HG03432 (cell line): ENCODE results near the gene HNRNPUL2.

ENCODE experiments used
- ATAC-seq: cut with Tn5 transposase; IDR thresholded peaks from one replicate; pipeline ENCODE4 v1.9.1; 2021; ENCODE audit warnings: mild to moderate bottlenecking, moderate library complexity; ENCODE audit not compliant: unreplicated experiment

HNRNPUL2 gene

GRCh38 chr11:62671608-62672389 is 55.5 kb downstream of the HNRNPUL2 start, which contains the start of the genes LBHD1 and UQCC3:
Gene LBHD1 (minus strand): TSS chr11:62672267. CDS start chr11:62670031, 2,236 bp downstream.
Gene UQCC3 (plus strand): TSS chr11:62671673. CDS start chr11:62671746, 73 bp downstream.
- peak; percentile 68 for ATAC-seq

- peak; percentile 1 for ATAC-seq
Measured at GRCh38 chr11:62671236-62671607, 56.0 kb downstream of the HNRNPUL2 start.

GRCh38 chr11:62669420-62670161 is 57.7 kb downstream of the HNRNPUL2 start:
- ATAC-seq: no peak

GRCh38 chr11:62667460-62667859 is 59.8 kb downstream of the HNRNPUL2 start:
- ATAC-seq: no peak

- no peak for ATAC-seq
Measured at GRCh38 chr11:62666259-62666926, 60.9 kb downstream of the HNRNPUL2 start.

- ATAC-seq: peak; percentile 2
Measured at GRCh38 chr11:62665599-62666258, 61.5 kb downstream of the HNRNPUL2 start.

GRCh38 chr11:62665075-62665598 is 62.1 kb downstream of the HNRNPUL2 start, which contains the start of the genes C11orf98 and CSKMT:
Gene C11orf98 (minus strand): TSS chr11:62665210. CDS start chr11:62665169, 41 bp downstream.
Gene CSKMT (plus strand): TSS chr11:62665312. CDS start chr11:62665880, 568 bp downstream.
- ATAC-seq: peak; percentile 87

- peak; percentile 36 for ATAC-seq
Measured at GRCh38 chr11:62664405-62665074, 62.7 kb downstream of the HNRNPUL2 start.
